ENCODE data around the gene MAML3.

Gene MAML3

GRCh38 chr4:139861471-139861870, 292.5 kb downstream of the MAML3 start:
- H3K4me2 ChIP-seq (ENCODE audit: low read length): no peak overlapping the region
- H3K79me2 ChIP-seq (ENCODE audit: insufficient read depth, low read length): no peaks in the 10 kb centered on the region
- no peak overlapping the region for H3K27ac ChIP-seq (ENCODE audit: low read depth, low read length, poor library complexity, severe bottlenecking)
- no peaks in the 10 kb centered on the region for H3K4me1 ChIP-seq (ENCODE audit: insufficient read depth, low read length, severe bottlenecking)
- H4K20me1 ChIP-seq (ENCODE audit: insufficient read depth, low read length): no peaks in the 10 kb centered on the region
- no peak overlapping the region for H3K4me3 ChIP-seq (ENCODE audit: low read depth, low read length, poor library complexity, severe bottlenecking)
- no peaks in the 10 kb centered on the region for H3K9me3 ChIP-seq (ENCODE audit: low read length)
- no peaks in the 10 kb centered on the region for H3K36me3 ChIP-seq (ENCODE audit: insufficient read depth, low read length)
- no peaks in the 10 kb centered on the region for H3F3A ChIP-seq (ENCODE audit: insufficient read depth, low read length)
- TF ChIP-seq CTCF (IDR thresholded peaks at IDR 0.05; ENCODE audit: low read length): no peak
- no peak for TF ChIP-seq EZH2 (IDR thresholded peaks at IDR 0.05; ENCODE audit: borderline replicate concordance, low read length)
- H2AFZ ChIP-seq (ENCODE audit: low read length): no peak overlapping the region
- H3K27me3 ChIP-seq (ENCODE audit: insufficient read depth, low read length): no peaks in the 10 kb centered on the region
- no peaks in the 10 kb centered on the region for H3K9me2 ChIP-seq (ENCODE audit: low read depth, low read length)
- no peak overlapping the region for H3K9ac ChIP-seq (ENCODE audit: low read length)

GRCh38 chr4:139860435-139861024, 293.5 kb downstream of the MAML3 start:
- H3F3A ChIP-seq (ENCODE audit: insufficient read depth, low read length): no peaks in the 10 kb centered on the region
- no peaks in the 10 kb centered on the region for H3K4me1 ChIP-seq (ENCODE audit: insufficient read depth, low read length, severe bottlenecking)
- no peaks in the 10 kb centered on the region for H3K27me3 ChIP-seq (ENCODE audit: insufficient read depth, low read length)
- H3K36me3 ChIP-seq (ENCODE audit: insufficient read depth, low read length): no peaks in the 10 kb centered on the region
- no peaks in the 10 kb centered on the region for H3K79me2 ChIP-seq (ENCODE audit: insufficient read depth, low read length)
- TF ChIP-seq EZH2 (IDR thresholded peaks at IDR 0.05; ENCODE audit: borderline replicate concordance, low read length): no peak
- no peak for TF ChIP-seq CTCF (IDR thresholded peaks at IDR 0.05; ENCODE audit: low read length)
- H3K9me2 ChIP-seq (ENCODE audit: low read depth, low read length): no peaks in the 10 kb centered on the region
- H3K27ac ChIP-seq (ENCODE audit: low read depth, low read length, poor library complexity, severe bottlenecking): no peak overlapping the region
- no peak overlapping the region for H3K4me2 ChIP-seq (ENCODE audit: low read length)
- no peak overlapping the region for H3K4me3 ChIP-seq (ENCODE audit: low read depth, low read length, poor library complexity, severe bottlenecking)
- H4K20me1 ChIP-seq (ENCODE audit: insufficient read depth, low read length): no peaks in the 10 kb centered on the region
- H3K9me3 ChIP-seq (ENCODE audit: low read length): no peaks in the 10 kb centered on the region
- no peak overlapping the region for H3K9ac ChIP-seq (ENCODE audit: low read length)
- no peak overlapping the region for H2AFZ ChIP-seq (ENCODE audit: low read length)

- Histone ChIP-seq H3K9ac (ENCODE audit: low read length) (no peak overlapping the region), H2AFZ (ENCODE audit: low read length) (no peak overlapping the region), H3K27ac (ENCODE audit: low read depth, low read length, poor library complexity, severe bottlenecking) (no peak overlapping the region), H3K9me3 (ENCODE audit: low read length) (no peaks in the 10 kb centered on the region), H3K4me1 (ENCODE audit: insufficient read depth, low read length, severe bottlenecking) (no peaks in the 10 kb centered on the region), H3F3A (ENCODE audit: insufficient read depth, low read length) (no peaks in the 10 kb centered on the region), H3K36me3 (ENCODE audit: insufficient read depth, low read length) (no peaks in the 10 kb centered on the region), H3K79me2 (ENCODE audit: insufficient read depth, low read length) (no peaks in the 10 kb centered on the region), H3K27me3 (ENCODE audit: insufficient read depth, low read length) (no peaks in the 10 kb centered on the region), H3K4me2 (ENCODE audit: low read length) (no peak overlapping the region), H3K4me3 (ENCODE audit: low read depth, low read length, poor library complexity, severe bottlenecking) (no peak overlapping the region), H3K9me2 (ENCODE audit: low read depth, low read length) (no peaks in the 10 kb centered on the region), H4K20me1 (ENCODE audit: insufficient read depth, low read length) (no peaks in the 10 kb centered on the region)
- TF ChIP-seq CTCF (IDR thresholded peaks at IDR 0.05; ENCODE audit: low read length) (no peak), EZH2 (IDR thresholded peaks at IDR 0.05; ENCODE audit: borderline replicate concordance, low read length) (no peak)
Observed at GRCh38 chr4:139859876-139860275, 294.1 kb downstream of the MAML3 start.
